Fibroblast of pulmonary artery (primary cell): ENCODE measurements around the gene MELTF.

Source experiments
- DNase-seq: peaks from one replicate; pipeline ENCODE4 v3.0.0-alpha.2; 2010; ENCODE audit warnings: low read depth
- H3K4me3 ChIP-seq: replicated peaks from 2 replicates; pipeline ENCODE4 v1.5.1; 2011; ENCODE audit warnings: low read depth, mild to moderate bottlenecking, control low read depth, low read length, moderate library complexity
- TF ChIP-seq, protein P1 (sequence below): IDR thresholded peaks from 2 replicates; pipeline ENCODE4 v1.5.1; 2011; ENCODE audit warnings: mild to moderate bottlenecking, control low read depth, low read length, inconsistent platforms; ENCODE audit errors: missing control alignments

The MELTF gene

DNA sequence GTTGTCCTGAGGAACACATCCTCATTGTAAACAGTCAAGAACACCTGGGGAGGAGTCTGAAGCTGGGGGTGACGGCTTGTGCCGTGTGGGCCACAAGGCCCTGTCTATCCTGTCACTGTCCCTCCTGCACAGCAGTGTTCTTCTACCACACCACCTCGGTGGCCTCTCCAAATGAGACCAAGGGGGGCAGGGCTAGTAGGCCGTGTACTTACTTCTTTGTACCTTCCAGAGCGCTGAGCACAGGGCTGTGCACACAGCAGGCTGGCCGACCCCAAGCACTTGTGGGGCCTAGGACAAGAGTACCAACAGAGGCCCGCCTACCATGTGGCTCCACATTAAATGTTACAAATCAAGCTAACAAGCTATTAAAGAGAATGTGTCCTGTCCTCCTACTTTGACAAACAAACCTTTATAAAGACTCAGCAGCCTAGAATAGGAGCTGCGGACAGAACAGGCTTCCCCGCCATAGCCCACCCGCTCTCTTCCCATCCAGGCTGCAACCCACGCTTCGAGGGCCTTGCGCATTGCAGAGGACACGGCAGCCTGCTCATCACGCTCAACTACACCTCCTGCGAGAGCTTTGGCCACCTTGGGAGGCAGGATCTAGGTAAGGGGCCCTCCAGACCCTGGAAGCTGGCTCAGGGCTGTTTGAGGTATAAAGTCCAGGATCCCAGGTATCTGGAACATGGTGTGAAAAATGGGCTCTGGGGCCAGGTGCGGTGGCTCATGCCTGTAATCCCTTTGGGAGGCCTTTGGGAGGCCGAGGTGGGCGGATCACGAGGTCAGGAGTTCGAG lies 30.5 kb downstream of the MELTF start:
- no peak for DNase-seq
- H3K4me3 ChIP-seq = no peak overlapping the region
- TF ChIP-seq, protein P1, sequence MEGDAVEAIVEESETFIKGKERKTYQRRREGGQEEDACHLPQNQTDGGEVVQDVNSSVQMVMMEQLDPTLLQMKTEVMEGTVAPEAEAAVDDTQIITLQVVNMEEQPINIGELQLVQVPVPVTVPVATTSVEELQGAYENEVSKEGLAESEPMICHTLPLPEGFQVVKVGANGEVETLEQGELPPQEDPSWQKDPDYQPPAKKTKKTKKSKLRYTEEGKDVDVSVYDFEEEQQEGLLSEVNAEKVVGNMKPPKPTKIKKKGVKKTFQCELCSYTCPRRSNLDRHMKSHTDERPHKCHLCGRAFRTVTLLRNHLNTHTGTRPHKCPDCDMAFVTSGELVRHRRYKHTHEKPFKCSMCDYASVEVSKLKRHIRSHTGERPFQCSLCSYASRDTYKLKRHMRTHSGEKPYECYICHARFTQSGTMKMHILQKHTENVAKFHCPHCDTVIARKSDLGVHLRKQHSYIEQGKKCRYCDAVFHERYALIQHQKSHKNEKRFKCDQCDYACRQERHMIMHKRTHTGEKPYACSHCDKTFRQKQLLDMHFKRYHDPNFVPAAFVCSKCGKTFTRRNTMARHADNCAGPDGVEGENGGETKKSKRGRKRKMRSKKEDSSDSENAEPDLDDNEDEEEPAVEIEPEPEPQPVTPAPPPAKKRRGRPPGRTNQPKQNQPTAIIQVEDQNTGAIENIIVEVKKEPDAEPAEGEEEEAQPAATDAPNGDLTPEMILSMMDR = no peak

DNA sequence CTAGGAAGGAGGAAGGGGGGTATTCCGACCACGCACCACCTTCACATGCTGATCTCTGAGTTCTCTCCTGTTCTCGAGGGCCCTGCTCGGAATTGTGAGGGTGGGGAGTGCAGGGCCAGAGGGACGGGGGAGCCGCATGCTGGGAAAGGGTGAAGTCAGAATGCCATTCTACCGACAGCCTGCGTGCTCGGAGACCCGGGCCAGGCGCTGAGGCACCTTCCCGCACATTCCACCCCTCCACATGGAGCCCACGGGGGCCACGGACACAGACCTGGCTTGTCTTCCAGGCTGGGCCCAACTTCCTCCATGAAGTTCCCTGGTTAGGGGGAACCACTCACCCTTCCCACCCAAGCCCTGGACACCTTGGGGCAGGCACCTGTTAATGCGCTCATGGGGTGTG lies 32.3 kb downstream of the MELTF start:
- TF ChIP-seq, protein P1 = no peak
- DNase-seq = no peak
- no peak overlapping the region for H3K4me3 ChIP-seq

DNA sequence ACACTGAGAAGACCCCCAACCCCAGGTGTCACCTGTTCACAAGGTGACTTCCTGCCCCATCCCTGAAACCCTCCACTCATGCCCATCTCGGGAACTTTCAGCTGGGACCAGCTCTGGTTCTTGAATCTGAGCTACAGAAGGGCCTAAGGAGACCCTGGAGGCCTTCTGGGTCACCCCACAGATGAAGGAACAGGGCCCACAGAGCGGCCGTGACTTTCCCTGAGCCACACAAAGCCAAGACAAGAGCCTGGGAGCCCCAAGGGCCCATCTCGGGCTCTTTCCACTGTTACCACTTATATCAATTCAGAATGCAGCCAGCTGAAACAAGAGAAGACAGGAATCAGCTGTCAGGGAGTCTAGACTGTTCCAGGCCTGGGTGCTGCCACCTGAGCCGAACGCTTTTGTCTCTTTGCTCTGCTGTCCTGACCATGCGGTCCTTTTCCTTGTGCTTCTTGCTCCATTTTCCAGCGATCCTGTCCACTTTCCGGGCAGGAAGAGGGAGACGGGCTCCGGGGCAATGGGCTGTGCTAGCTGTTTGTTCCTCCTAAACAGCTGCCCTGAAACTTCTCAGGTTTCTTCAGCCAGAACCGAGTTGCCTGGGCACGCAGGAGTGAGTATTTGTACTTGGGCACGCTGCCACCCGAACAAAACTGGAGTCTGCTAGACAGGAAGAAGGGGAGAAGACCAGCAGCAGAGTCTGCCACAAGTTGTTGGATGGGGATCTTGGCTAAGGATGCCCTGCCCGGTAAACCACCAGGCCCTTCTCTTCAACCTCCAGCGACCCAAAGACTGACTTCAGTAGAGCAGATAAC lies 33.0 kb downstream of the MELTF start:
- TF ChIP-seq, protein P1 = no peak
- no peak overlapping the region for H3K4me3 ChIP-seq
- no peak for DNase-seq

DNA sequence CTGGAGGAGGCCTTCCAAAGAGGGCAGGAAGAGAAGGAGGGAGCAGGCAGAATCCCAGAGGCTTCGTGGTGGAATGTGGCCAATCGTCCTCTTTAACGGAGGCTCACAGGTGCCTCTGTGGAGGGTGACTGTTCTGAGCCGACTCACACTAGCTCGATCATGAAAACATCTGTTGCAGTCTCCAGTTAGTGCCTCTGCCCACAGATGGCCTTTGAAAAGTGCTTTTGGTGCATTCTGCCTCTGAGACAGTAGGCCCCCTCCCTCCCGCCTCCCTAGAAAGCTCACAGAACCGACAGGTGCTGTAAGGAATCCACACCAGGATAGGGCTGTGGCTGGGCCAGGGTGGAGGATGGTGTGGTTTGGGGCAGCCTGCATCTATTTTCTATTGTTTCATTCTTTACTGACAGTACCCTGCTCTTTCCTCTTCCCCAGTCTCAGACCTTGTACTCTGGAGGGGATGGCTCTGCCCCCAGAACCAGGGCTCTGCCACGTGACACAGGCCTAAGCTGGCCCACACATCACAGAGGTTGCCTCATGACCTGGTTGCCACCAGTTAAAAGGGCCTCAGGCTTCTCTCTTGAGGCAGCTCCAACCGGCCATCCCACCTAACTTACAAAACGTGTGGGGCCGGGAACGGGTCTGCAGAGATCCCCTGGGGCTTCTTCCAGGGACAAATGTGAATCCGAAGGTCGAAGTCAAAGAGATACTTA lies 33.8 kb downstream of the MELTF start:
- no peak for DNase-seq
- no peak overlapping the region for H3K4me3 ChIP-seq
- TF ChIP-seq, protein P1 = no peak

DNA sequence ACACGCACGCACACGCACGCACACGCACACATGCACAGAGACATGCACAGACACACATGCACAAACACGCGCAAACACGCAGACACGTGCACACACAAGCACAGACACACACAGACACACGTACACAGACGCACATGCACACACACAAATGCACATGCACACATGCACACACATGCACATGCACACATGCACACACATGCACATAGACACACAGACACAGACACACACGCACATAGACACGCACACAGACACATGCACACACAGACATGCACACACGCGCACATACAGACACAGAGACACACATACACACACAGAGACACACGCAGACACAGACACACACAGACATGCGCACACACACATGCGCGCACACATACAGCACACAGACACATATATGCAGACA lies 34.6 kb downstream of the MELTF start:
- no peak for DNase-seq
- H3K4me3 ChIP-seq = no peak overlapping the region
- TF ChIP-seq, protein P1 = no peak

DNA sequence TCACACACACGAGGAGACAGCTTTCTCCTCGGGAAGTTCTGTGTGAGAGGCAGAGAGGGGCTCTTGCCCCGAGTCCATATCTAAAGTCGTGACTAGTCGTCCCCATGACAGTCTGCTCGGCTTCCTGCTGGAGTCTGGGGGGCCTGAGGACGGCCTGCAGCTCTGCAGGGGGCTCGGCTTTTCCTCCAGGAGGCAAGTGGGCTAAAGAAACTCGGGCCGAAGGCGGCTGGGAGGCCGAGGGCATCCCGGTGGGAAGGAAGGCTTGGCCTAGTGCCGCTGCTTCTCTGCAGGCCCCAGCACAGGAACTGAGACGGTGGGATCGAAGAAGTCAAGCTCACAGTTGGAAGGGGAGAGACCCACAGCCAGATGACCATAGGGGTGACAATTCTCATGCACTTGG lies 35.6 kb downstream of the MELTF start:
- no peak for DNase-seq
- TF ChIP-seq, protein P1 = no peak
- H3K4me3 ChIP-seq = no peak overlapping the region
